Ovary (tissue), 10 donors: Measurements from ENCODE around the gene HGS. TPM values are rescaled to one million over a fixed set of nuclear protein-coding genes. Genes with fewer than 3 reads are reported as not detected.

Experiments used
- DNase-seq, 5 donors: peaks; one replicate each; pipeline ENCODE4 v3.0.0-alpha.2; 2019 to 2020
- H3K27ac ChIP-seq, 2 donors: fragments of 200-600 bp; one replicate each; pipeline versions ENCODE4 v1.5.1 to v1.8.0; 2019 to 2022
- H3K27me3 ChIP-seq: fragments of 200-600 bp; one replicate; pipeline ENCODE4 v1.8.0; 2022
- H3K36me3 ChIP-seq: fragments of 200-600 bp; sonication (generic); one replicate; pipeline ENCODE4 v1.5.1; 2019
- H3K4me1 ChIP-seq: one replicate; pipeline ENCODE4 v1.8.1; 2013; ENCODE audit warnings: mild to moderate bottlenecking, moderate library complexity; ENCODE audit not compliant: insufficient read depth
- H3K4me3 ChIP-seq: fragments of 200-600 bp; sonication (generic); one replicate; pipeline ENCODE4 v1.5.1; 2017
- H3K9me3 ChIP-seq, 2 donors: fragments of 200-600 bp in 1 of 2; sonication (generic) in 1 of 2; one replicate each; pipeline versions ENCODE4 v1.5.1 to v1.8.1; 2013 to 2019; ENCODE audit warnings: mild to moderate bottlenecking in 1 of 2, moderate library complexity in 1 of 2
- EP300 ChIP-seq: sonication (generic); formaldehyde crosslinking; IDR thresholded peaks from one replicate; pipeline ENCODE4 v1.6.1; 2017; ENCODE audit warnings: antibody characterized with exemption
- POLR2A ChIP-seq: fragments of 450-650 bp; IDR thresholded peaks from one replicate; pipeline ENCODE4 v1.6.1; 2017; ENCODE audit warnings: antibody characterized with exemption, mild to moderate bottlenecking, moderate library complexity
- WGBS, 3 donors: extraction: QIAGEN DNeasy Blood & Tissue Kit in 1 of 3; methylation state at CpG; one replicate each; pipeline versions ENCODE4 v1.1.5 to v1.1.7; 2013 to 2017; 5-methylcytosine and 5-hydroxymethylcytosine counted together
- intact Hi-C, 4 donors: fragments of 100-400 bp; cut with DNase I; formaldehyde crosslinking; loops; one replicate each; pipeline versions ENCODE4 v1.11.0 to v1.15.1; 2022 to 2023
- long read RNA-seq, 3 donors: library from polyadenylated mRNA in 2 of 3; unstranded in 2 of 3; transcript quantifications; one replicate each; pipeline ENCODE4 v2.0.0 and lab custom pipeline, GENCODE V29; 2021 to 2026
- polyA plus RNA-seq, 2 donors: library from polyadenylated mRNA; stranded (reverse); fragments of 200-250 nt in 1 of 2; fragments of 350-450 nt in 1 of 2; fragmentation: Illumina TruSeq in 1 of 2; extraction: RNeasy Lipid Tissue Mini Kit (QIAGEN cat#74804) in 1 of 2; gene quantifications; one replicate each; pipeline ENCODE4 v1.2.3, GENCODE V29; 2013 to 2014
- total RNA-seq, 7 donors: library from RNA; depleted of rRNA in 2 of 7; stranded (reverse); fragments of >200 nt in 2 of 7; fragmentation: NEBNext Ultra II Directional in 3 of 7; extraction: Animal tissue kit (Norgen Biotek cat#: 25700) in 3 of 7; gene quantifications; one replicate each; pipeline versions ENCODE4 v1.1.0 to v1.2.4, GENCODE V29; 2016 to 2023
- TF ChIP-seq, protein P1 (sequence below), 3 donors: fragments of 450-650 bp in 2 of 3; fragments of 200-600 bp in 1 of 3; IDR thresholded peaks; one replicate each; pipeline versions ENCODE4 v1.5.1 to v1.8.0; 2016 to 2022; ENCODE audit warnings: antibody characterized with exemption in 3 of 3, mild to moderate bottlenecking in 1 of 3
- donor health status: DM: no; HTN: no; CAD: no; lungs with moderate emphysema.
- donor health status: DM: no; HTN: no; CAD: no.
- donor health status: Bipolar disorder and iron deficiency.
- donor health status: DM: yes; HTN: yes; CAD: no.
- donor health status: DM: no; HTN: no; CAD: no.
- donor health status: DM: yes; HTN: yes; CAD: no.

Gene HGS, protein sequence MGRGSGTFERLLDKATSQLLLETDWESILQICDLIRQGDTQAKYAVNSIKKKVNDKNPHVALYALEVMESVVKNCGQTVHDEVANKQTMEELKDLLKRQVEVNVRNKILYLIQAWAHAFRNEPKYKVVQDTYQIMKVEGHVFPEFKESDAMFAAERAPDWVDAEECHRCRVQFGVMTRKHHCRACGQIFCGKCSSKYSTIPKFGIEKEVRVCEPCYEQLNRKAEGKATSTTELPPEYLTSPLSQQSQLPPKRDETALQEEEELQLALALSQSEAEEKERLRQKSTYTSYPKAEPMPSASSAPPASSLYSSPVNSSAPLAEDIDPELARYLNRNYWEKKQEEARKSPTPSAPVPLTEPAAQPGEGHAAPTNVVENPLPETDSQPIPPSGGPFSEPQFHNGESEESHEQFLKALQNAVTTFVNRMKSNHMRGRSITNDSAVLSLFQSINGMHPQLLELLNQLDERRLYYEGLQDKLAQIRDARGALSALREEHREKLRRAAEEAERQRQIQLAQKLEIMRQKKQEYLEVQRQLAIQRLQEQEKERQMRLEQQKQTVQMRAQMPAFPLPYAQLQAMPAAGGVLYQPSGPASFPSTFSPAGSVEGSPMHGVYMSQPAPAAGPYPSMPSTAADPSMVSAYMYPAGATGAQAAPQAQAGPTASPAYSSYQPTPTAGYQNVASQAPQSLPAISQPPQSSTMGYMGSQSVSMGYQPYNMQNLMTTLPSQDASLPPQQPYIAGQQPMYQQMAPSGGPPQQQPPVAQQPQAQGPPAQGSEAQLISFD
- 10 to 100 TPM; 39.1 to 91.5 (median 71.7) TPM for total RNA-seq
- 10 to 100 TPM; 73.4 to 73.9 TPM for polyA plus RNA-seq
- long read RNA-seq, donor 1, transcript HGS-216 (8 exons, 1,004 nt) = minor isoform, 16 of 465 reads
- long read RNA-seq, donor 1, transcript HGS-201 (22 exons, 2,970 nt) = major isoform, 228 of 465 reads
- long read RNA-seq, donor 1, partial matches to known transcripts = 158 of 465 reads
- long read RNA-seq, donor 1, other reads (novel, unspliced or antisense) = 62 of 465 reads
- long read RNA-seq, donor 2, transcript HGS-201 (22 exons, 2,970 nt) = major isoform, 14 of 54 reads
- long read RNA-seq, donor 2, partial matches to known transcripts = 32 of 54 reads
- long read RNA-seq, donor 2, other reads (novel, unspliced or antisense) = 0 of 54 reads
- long read RNA-seq, donor 3, transcript HGS-201 (22 exons, 2,970 nt) = major isoform, 182 of 323 reads
- long read RNA-seq, donor 3, partial matches to known transcripts = 79 of 323 reads
- long read RNA-seq, donor 3, other reads (novel, unspliced or antisense) = 62 of 323 reads

DNA sequence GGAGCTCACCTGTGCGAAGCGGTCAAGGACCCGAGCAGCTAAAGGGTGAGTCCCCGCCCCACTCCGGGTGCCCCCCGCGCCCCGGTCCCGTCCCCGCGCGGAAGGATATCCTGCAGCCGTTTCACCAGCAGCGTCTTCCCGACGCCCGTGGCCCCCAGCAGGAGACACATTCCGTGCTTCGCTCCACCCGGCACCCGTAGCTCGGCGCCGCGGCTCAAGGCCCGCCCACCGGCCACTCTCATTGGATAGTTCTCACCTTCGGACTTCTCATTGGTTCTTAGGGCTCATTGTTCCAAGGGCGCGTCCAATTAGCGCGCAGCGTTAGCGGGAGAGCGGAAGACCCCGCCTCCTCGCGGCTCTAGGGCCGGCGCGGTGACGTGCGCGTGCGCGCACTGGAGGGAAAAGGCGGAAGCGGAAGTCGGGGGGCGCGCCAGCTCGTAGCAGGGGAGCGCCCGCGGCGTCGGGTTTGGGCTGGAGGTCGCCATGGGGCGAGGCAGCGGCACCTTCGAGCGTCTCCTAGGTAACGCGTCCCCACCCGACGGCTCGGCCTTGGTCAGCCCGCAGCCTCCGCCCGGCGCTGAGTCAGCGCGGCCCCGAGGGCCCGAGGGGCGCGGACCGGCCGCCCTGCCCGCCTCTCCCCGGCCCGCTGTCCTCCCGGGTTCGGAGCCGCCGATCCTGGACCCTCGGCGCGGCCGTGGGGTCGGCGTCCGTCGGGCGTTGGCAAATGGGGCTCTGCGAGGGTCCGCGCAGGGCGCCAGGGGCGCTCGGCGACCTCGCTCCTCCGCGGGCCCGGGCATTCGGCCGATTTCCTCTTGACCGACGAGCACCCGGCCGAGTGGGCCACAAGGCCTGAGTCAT lies at the start of gene HGS, which contains the start of gene ARL16:
Gene HGS, plus strand, starts transcription at position 428 of the 858 bp plus-strand sequence. Its CDS starts 56 bp downstream, at position 484.
Gene ARL16, minus strand, starts transcription at position 214 of the 858 bp plus-strand sequence. Its CDS starts 44 bp downstream, at position 170.
- Histone ChIP-seq H3K27me3 (no peaks in the 10 kb centered on the region), H3K9me3 (no peaks in the 10 kb centered on the region), H3K27ac (peak within 1 kb of the TSS; percentile 8 to 39), H3K4me3 (peak within 1 kb of the TSS; percentile 100), H3K4me1 (peaks cover 10% of the 10 kb centered on the region), H3K36me3 (no peaks in the 10 kb centered on the region)
- peak; percentile 97 to 99 (median 98) for DNase-seq
- 0 to 1% (median 1%) methylated on average over 66 to 112 of the region's 112 CpGs for WGBS, 3 donors
- intact Hi-C loops = no loop called here
- TF ChIP-seq POLR2A = peak; percentile 45
- TF ChIP-seq, protein P1, sequence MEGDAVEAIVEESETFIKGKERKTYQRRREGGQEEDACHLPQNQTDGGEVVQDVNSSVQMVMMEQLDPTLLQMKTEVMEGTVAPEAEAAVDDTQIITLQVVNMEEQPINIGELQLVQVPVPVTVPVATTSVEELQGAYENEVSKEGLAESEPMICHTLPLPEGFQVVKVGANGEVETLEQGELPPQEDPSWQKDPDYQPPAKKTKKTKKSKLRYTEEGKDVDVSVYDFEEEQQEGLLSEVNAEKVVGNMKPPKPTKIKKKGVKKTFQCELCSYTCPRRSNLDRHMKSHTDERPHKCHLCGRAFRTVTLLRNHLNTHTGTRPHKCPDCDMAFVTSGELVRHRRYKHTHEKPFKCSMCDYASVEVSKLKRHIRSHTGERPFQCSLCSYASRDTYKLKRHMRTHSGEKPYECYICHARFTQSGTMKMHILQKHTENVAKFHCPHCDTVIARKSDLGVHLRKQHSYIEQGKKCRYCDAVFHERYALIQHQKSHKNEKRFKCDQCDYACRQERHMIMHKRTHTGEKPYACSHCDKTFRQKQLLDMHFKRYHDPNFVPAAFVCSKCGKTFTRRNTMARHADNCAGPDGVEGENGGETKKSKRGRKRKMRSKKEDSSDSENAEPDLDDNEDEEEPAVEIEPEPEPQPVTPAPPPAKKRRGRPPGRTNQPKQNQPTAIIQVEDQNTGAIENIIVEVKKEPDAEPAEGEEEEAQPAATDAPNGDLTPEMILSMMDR (IDR thresholded peaks at IDR 0.05) = no peak

DNA sequence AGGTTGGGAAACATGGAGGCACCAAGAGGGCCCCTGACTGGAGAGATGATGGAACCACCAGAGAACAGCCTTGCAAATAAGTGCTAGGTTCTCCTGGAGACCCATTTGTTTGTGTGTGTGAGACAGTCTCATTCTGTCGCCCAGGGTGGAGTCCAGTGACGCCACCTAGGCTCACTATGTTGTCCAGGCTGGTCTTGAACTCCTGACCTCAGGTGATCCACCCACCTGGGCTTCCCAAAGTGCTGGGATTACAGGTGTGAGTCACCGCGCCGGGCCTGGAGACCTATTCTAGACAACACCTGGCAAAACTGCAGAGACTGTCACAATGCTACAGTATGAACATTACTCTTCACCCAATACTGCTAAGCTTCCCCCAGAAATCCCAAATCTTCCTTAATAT lies 48.4 kb upstream of the HGS start:
- Histone ChIP-seq H3K36me3 (no peaks in the 10 kb centered on the region), H3K27me3 (no peaks in the 10 kb centered on the region), H3K4me1 (peaks cover 9% of the 10 kb centered on the region), H3K27ac (no peak overlapping the region), H3K9me3 (no peaks in the 10 kb centered on the region), H3K4me3 (peak overlapping the region; percentile 84)
- no peak for TF ChIP-seq EP300
- no peak for TF ChIP-seq POLR2A
- TF ChIP-seq, protein P1 (IDR thresholded peaks at IDR 0.05) = no peak
- DNase-seq = no peak
- 86 to 97% (median 90%) methylated on average over 5 of the region's 5 CpGs for WGBS, 3 donors
- intact Hi-C loops = no loop called here

DNA sequence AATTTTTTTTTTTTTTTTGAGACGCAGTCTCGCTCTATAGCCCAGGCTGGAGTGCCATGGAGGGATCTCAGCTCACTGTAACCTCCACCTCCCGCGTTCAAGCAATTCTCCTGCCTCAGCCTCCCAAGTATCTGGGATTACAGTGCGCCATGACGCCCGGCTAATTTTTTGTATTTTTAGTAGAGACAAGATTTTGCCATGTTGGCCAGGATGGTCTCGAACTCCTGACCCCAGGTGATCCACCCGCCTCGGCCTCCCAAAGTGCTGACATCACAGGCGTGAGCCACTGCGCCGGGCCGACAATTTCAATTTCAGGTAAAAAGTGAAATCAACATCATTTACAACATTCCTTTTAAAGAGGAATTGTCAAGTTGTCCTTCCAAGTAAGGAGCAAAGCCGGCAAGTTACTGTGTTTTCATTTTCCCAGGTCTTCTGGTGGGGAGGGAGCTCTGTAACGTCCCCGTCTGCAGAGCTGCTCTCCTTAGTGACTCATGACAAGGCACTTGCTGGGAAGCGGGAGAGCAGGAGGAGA lies 47.8 kb upstream of the HGS start:
- TF ChIP-seq EP300 = no peak
- TF ChIP-seq, protein P1 (IDR thresholded peaks at IDR 0.05) = no peak
- no peak for TF ChIP-seq POLR2A
- intact Hi-C loops = no loop called here
- Histone ChIP-seq H3K4me3 (peak overlapping the region; percentile 84), H3K27ac (peak overlapping the region in 1 of 2 donors; percentile 59), H3K9me3 (no peaks in the 10 kb centered on the region), H3K36me3 (no peaks in the 10 kb centered on the region), H3K27me3 (no peaks in the 10 kb centered on the region), H3K4me1 (peaks cover 9% of the 10 kb centered on the region)
- WGBS, 3 donors = 26 to 35% (median 27%) methylated on average over 18 of the region's 18 CpGs
- DNase-seq = no peak
